ENCODE results near the gene IRF6.

DNA sequence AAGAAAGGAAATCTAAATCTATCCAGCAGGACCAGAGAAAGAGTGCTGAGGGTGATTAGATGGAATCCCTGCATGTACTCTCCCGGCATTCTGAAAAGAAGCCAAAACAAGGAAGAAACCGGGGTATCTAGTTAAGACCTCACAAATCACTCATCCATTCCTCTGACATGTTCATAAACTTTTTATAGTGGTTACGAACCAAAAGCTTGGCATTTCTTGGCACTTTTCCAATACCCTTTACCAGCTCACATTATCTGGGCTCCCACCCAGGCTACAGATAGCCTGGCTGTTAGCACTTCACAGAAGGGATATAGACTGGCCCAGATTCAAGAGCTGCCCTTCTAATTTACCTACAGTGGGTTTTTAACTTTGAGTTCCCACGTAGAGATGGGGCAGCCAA is 19.8 kb downstream of the IRF6 start:
- TF ChIP-seq CSDC2 (CRISPR knock-in tag; IDR thresholded peaks at IDR 0.05) = no peak
- TF ChIP-seq, protein P1, sequence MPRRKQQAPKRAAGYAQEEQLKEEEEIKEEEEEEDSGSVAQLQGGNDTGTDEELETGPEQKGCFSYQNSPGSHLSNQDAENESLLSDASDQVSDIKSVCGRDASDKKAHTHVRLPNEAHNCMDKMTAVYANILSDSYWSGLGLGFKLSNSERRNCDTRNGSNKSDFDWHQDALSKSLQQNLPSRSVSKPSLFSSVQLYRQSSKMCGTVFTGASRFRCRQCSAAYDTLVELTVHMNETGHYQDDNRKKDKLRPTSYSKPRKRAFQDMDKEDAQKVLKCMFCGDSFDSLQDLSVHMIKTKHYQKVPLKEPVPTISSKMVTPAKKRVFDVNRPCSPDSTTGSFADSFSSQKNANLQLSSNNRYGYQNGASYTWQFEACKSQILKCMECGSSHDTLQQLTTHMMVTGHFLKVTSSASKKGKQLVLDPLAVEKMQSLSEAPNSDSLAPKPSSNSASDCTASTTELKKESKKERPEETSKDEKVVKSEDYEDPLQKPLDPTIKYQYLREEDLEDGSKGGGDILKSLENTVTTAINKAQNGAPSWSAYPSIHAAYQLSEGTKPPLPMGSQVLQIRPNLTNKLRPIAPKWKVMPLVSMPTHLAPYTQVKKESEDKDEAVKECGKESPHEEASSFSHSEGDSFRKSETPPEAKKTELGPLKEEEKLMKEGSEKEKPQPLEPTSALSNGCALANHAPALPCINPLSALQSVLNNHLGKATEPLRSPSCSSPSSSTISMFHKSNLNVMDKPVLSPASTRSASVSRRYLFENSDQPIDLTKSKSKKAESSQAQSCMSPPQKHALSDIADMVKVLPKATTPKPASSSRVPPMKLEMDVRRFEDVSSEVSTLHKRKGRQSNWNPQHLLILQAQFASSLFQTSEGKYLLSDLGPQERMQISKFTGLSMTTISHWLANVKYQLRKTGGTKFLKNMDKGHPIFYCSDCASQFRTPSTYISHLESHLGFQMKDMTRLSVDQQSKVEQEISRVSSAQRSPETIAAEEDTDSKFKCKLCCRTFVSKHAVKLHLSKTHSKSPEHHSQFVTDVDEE (CRISPR knock-in tag; IDR thresholded peaks at IDR 0.05) = no peak
- no peak for TF ChIP-seq ISL1 (CRISPR knock-in tag; IDR thresholded peaks at IDR 0.05)
- TF ChIP-seq TCF4 (CRISPR knock-in tag; IDR thresholded peaks at IDR 0.05; ENCODE audit: borderline replicate concordance) = no peak
- no peak for TF ChIP-seq CREB5 (CRISPR knock-in tag; IDR thresholded peaks at IDR 0.05; ENCODE audit: low read depth)
- TF ChIP-seq ZNF8 (CRISPR knock-in tag; IDR thresholded peaks at IDR 0.05) = no peak
- TF ChIP-seq, protein P2, sequence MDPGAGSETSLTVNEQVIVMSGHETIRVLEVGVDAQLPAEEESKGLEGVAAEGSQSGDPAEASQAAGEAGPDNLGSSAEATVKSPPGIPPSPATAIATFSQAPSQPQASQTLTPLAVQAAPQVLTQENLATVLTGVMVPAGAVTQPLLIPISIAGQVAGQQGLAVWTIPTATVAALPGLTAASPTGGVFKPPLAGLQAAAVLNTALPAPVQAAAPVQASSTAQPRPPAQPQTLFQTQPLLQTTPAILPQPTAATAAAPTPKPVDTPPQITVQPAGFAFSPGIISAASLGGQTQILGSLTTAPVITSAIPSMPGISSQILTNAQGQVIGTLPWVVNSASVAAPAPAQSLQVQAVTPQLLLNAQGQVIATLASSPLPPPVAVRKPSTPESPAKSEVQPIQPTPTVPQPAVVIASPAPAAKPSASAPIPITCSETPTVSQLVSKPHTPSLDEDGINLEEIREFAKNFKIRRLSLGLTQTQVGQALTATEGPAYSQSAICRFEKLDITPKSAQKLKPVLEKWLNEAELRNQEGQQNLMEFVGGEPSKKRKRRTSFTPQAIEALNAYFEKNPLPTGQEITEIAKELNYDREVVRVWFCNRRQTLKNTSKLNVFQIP (CRISPR knock-in tag; IDR thresholded peaks at IDR 0.05; ENCODE audit: borderline replicate concordance, low read depth) = no peak
- TF ChIP-seq, protein P3, sequence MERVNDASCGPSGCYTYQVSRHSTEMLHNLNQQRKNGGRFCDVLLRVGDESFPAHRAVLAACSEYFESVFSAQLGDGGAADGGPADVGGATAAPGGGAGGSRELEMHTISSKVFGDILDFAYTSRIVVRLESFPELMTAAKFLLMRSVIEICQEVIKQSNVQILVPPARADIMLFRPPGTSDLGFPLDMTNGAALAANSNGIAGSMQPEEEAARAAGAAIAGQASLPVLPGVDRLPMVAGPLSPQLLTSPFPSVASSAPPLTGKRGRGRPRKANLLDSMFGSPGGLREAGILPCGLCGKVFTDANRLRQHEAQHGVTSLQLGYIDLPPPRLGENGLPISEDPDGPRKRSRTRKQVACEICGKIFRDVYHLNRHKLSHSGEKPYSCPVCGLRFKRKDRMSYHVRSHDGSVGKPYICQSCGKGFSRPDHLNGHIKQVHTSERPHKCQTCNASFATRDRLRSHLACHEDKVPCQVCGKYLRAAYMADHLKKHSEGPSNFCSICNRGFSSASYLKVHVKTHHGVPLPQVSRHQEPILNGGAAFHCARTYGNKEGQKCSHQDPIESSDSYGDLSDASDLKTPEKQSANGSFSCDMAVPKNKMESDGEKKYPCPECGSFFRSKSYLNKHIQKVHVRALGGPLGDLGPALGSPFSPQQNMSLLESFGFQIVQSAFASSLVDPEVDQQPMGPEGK (CRISPR knock-in tag; IDR thresholded peaks at IDR 0.05; ENCODE audit: borderline replicate concordance) = no peak
- no peak for TF ChIP-seq TOX (CRISPR knock-in tag; IDR thresholded peaks at IDR 0.05; ENCODE audit: borderline replicate concordance)
- no peak for TF ChIP-seq PPARA (CRISPR knock-in tag; IDR thresholded peaks at IDR 0.05; ENCODE audit: borderline replicate concordance)
- no peak for TF ChIP-seq SNAI2 (CRISPR knock-in tag; IDR thresholded peaks at IDR 0.05)
- no peak for TF ChIP-seq ZNF70 (CRISPR knock-in tag; IDR thresholded peaks at IDR 0.05)
- TF ChIP-seq ZFP3 (CRISPR knock-in tag; IDR thresholded peaks at IDR 0.05) = no peak

Data from SK-N-SH treated with all-trans-retinoic acid at 6 μM for 48 hours (cell line).